ENCODE measurements around the gene DQX1. TPM values are rescaled to one million over a fixed set of nuclear protein-coding genes. Genes with fewer than 3 reads are reported as not detected.

Gene DQX1
- total and polyA plus RNA-seq, 9 of the 15 experiments (the other 6 are each of a cell fraction or from before 2014, with no cell fraction given): 0.04 to 0.38 (median 0.18) TPM; not detected in 1

GRCh38 chr2:74502720-74503505 is 23.1 kb downstream of the DQX1 start (continued):
- TF ChIP-seq ZBTB2 (IDR thresholded peaks at IDR 0.05) (no peak), SRSF9 (IDR thresholded peaks at IDR 0.05; ENCODE audit: borderline replicate concordance, low read depth, low read length) (no peak), MCM3 (IDR thresholded peaks at IDR 0.05) (no peak), ATF6 (CRISPR knock-in tag; IDR thresholded peaks at IDR 0.05) (no peak; the same call in 1 of the 2 replicates), ZBTB34 (CRISPR knock-in tag; IDR thresholded peaks at IDR 0.05) (no peak), SNIP1 (IDR thresholded peaks at IDR 0.05; ENCODE audit: low read depth) (no peak), GTF2E2 (tag; IDR thresholded peaks at IDR 0.05) (peak; percentile 88), ZC3H4 (CRISPR knock-in tag; IDR thresholded peaks at IDR 0.05; ENCODE audit: borderline replicate concordance) (peak; percentile 23; the same call in 1 of the 2 replicates), ZNF584 (CRISPR knock-in tag; IDR thresholded peaks at IDR 0.05; ENCODE audit: low read depth) (no peak), HMGN3 (IDR thresholded peaks at IDR 0.05; ENCODE audit: borderline replicate concordance, extremely low read depth, insufficient read length, low read depth, low read length) (peak; percentile 94), TEAD1 (CRISPR knock-in tag; IDR thresholded peaks at IDR 0.05) (no peak), HLTF (IDR thresholded peaks at IDR 0.05) (no peak), ZNF24 (IDR thresholded peaks at IDR 0.05) (no peak), MYC (IDR thresholded peaks at IDR 0.05; ENCODE audit: low read depth, low read length) (peak; percentile 66), MYC (CRISPR knock-in tag; IDR thresholded peaks at IDR 0.05; ENCODE audit: borderline replicate concordance, low read depth) (no peak; the same call in 1 of the 2 replicates), SP1 (CRISPR knock-in tag; IDR thresholded peaks at IDR 0.05) (peak; percentile 73), ZFP1 (CRISPR knock-in tag; IDR thresholded peaks at IDR 0.05) (no peak), E4F1 (CRISPR knock-in tag; IDR thresholded peaks at IDR 0.05; ENCODE audit: borderline replicate concordance) (no peak), KLF13 (tag; IDR thresholded peaks at IDR 0.05; ENCODE audit: borderline replicate concordance, low read depth) (no peak), MCM7 (IDR thresholded peaks at IDR 0.05) (no peak), ZZZ3 (IDR thresholded peaks at IDR 0.05) (no peak), ZNF436 (CRISPR knock-in tag; IDR thresholded peaks at IDR 0.05) (no peak), PML (IDR thresholded peaks at IDR 0.05; ENCODE audit: low read length) (peak; percentile 60; the same call in 1 of the 2 replicates)

All from K562 (cell line).